Measurements from ENCODE around the gene PNLIPRP3.

The PNLIPRP3 gene

DNA sequence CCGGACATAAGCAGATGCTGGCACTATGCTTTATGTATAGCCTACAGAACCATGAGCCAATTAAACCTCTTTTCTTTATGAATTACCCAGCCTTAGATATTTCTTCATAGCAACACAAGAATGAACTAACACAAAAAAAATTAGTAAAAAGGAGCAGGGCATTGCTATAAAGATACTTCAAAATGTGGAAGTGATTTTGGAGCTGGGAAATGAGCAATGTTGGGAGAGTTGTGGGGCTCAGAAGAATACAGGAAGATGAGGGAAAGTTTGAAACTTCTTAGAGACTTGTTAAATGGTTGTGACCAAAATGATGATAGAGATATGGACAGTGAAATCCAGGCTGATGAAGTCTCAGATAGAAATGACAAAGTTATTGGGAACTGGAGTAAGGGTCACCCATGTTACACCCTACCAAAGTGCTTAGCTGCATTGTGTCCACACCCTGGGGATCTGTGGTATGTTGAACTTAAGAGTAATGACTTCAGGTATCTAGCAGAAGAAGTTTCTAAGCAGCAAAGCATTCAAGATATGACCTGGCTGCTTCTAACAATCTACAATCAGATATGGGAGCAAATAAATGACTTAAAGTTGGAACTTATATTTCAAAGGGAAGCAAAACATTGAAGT is 24.2 kb downstream of the PNLIPRP3 start:
- DNase-seq, result no peak

DNA sequence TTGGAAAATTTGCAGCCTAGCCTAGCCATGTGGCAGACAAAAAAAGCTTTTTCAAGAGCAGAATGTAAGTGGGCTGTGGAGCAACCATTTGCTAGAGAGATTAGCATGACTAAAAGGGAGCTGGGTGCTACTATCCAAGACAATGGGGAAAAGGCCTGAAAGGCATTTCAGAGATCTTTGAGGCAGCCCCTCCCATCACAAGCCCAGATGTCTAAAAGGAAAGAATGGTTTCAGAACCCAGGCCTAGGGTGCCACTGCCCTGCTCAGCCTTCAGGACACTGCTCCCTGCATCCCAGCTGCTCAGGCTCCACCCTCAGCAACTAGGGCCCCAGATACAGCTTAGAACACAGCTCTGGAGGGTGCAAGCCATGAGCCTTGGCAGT is 24.7 kb downstream of the PNLIPRP3 start:
- no peak for DNase-seq

DNA sequence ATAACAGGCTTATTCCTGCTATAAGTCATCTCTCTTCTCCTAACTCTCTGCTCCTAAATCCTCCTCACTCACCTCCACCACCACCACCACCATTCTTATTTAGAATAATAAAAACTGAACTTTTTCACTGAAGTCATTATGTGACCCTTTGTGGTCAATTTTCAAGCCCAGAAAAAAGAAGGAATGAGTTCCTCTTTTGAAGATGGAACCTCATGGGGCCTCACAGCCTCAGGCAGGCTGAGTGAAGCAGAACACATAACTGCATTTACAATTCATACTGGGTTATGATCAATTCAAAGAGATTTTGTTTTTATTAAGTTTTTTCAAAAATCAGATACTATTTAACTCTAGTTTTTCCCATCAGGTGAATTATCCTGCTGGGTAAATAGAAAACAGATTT is 29.8 kb downstream of the PNLIPRP3 start:
- no peak for DNase-seq

DNA sequence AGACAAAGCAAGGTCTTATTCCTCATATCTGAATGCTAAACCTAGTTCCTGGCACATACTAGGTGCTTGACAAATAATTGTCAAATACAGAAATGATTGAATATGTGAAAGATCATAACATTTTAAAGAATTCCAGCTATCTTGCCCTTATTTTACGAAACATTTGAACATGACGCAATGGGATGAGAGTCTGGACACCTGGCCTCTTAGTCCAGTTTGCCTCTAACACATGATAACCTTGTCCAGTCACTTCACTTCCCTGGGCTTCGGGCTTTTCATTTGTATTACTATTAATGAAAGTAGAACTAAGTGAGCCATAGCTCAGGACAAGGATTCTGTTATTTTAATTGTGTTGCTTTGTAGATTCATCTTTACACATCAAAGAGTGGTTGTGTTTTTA is 32.6 kb downstream of the PNLIPRP3 start:
- DNase-seq, result no peak

DNA sequence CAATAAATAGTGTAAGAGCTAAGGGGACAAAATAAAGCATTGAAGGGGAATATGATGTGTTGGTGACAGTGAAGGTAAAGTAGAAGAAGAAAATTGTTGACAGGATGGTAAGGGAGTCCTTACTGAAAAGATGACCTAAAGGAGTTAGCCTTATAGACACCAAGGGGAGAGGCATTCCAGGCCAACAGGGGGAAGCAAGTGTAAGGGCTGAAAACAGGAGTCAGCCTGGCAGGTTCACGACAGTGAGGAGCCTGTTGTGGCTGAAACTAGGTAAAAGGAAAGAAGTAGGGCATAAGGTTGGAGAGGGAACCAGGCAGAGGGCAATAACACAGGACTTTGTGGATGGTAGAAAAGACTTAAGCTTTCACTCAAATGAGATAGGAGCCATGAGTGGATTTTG is 34.0 kb downstream of the PNLIPRP3 start:
- no peak for DNase-seq

DNA sequence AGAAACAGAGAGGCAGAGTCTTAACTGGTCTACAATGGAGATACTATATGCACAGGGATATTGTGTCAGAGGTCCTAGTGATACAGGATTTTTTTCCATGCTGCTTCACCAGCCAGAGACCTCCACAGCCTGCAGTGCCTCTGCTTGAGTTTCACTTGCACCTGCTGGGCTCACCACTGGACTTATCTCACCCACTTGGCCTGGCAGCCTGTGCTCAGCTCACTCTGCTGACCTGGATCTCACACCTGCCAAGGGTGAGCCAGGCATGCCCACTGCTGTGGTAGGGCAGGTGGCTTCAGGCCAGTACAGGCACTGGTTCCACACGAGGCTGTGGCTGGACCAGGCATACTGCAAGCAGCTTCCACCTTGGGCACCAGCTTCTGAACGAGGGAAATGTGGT is 36.6 kb downstream of the PNLIPRP3 start:
- no peak for DNase-seq

DNA sequence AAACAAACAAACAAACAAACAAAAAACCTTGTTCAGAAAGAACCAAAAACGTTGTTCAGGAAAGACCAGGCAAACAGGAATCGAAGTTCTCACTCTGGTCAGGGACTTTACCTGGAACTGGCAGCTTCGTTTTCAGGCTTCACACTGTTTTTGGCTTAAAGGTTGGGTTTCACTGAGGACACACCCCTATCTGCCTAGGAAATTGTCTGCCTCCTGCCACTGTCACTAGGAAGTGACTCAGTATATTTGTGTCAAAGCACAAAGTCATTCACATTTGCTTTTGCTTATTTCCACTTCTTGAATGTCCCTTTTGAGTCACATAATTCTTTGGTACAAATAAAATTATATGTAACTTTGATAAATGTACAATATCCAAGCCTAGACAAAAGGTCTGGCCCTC is 37.9 kb downstream of the PNLIPRP3 start:
- no peak for DNase-seq

DNA sequence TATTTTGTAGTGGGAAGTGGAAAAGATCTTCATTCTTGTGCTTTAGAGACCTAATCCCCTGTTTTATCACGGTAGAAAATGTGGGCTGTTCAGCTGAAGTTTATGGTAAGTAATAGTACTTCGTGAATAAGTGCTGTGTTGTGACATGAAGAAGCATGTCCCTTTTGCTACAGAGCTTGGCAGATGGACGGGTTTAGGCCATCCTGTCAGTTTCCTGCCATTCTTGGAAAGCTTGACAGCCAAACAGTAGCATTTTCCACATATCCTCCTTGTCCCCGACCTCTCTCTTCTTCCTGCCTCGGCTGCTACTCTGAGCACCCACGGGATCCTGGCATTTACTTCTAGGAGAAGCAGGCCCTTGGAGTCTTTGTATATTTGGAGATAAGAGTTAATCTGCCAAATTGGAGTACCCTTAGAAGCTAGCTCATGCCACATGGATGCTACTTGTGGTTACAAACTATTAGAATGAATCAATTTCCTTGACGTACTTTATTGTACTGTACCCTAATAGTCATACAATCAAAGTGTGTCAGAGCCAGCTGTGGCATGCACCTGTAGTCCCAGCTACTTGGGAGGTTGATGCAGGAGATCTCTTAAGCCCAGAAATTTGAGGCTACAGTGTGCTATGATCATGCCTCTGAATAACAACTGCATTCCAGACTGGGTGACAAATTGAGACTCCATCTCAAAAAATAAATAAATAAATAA is 39.2 kb downstream of the PNLIPRP3 start:
- DNase-seq, result no peak

DNA sequence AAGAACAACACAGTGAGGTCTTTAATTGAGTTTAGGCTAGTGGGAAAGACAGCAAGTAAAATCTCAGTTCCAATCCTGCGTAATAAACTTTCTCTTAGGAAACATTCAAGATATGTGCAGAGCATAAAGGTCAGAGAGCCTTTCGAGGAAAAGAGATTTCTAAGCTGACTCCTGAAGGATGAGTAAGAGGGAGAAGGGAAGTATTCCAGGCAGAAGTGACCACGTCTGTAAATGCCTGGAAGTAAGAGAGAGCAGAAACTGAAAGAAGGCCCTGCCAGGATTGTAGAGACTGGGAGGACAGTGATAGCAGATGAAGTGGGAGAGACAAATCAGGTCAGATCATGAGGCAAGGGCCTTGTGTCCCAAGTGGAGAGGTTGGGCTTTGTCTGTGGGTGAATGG is 41.8 kb downstream of the PNLIPRP3 start:
- no peak for DNase-seq

DNA sequence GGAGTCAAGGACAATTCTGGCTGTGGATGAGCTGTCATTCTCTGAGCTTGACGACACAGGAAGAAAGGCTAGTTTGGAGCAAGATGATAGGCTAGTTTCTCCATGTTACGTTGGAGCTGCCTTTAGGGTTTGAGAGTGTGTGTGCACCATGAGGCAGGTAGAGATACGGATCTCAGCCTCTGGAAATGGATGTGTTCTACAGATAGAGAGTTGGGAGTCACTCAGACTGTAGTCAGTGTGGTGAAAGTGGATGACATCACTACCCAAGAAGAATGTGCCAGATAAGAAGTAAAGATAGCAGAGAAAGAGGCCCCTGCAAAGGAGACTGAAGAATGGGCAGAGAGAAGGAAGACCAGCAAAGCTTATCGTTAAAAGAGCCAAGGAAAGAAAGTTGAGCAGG is 42.4 kb downstream of the PNLIPRP3 start:
- DNase-seq, result no peak

DNA sequence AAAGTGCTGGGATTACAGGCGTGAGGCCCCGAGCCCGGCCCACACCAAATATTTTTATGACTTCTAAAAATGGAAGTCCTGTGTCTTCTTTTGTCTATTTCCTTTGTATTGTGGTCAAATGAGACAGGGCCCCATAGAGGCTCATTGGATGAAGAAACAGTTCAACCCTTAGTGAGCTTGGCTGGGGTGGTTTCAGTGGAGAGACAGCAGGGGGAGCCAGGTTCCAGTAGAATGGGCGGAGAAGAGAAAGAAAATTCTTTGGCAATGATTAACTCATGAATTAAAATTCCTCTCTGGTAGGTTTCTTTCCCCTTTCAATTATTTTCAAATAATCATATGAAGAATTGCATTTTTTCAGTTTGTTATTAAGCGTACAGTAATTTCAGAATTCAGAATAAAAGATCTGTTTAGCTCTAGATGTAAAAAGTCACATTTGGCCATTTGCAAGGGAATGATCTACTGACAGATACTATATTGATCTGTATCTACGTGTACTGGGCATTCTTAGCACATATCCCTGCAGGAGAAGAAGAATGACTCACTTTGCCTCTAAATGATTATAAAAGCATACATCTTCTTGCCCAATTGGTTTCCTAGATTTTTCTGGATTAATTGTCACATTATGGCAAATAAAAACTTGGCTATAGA is 43.2 kb downstream of the PNLIPRP3 start:
- no peak for DNase-seq

DNA sequence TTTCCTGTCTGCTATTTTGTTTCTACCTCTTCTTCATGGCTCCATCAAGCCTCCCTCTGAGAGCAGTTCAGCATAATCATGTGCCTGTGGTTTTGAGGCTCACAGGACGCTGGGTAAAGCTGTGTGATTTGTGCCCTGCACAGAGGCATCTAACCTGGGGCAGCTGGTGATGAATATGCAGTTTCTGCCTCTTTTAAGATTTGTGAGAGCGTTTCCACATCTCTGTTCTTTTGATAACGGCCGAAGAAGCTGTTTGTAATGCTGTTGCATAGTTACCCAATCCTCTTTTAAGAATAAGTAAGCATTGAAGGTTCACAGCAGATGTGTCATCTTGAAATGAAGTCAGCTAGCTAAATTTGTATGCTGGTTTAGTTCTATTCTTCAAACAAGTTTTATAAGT is 45.2 kb downstream of the PNLIPRP3 start:
- no peak for DNase-seq

DNA sequence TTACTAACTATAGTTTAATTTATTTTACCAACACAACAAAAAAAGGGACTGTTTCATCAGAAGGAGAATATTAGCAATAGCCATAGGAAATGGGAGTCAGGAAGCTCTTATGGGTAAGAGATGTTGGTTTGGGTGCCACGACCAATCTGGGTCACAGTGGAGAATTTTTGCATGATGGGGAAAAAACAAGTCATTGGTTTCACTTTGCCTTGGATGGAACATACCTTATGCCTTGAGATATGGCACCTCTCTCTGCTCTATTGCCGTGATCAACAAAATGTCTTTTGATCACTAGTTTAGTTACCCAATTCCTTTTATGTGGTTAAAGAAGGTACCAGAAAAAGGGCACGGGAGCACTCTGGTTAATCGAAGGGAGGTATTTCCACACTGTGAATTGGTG is 48.2 kb downstream of the PNLIPRP3 start:
- DNase-seq, result no peak

DNA sequence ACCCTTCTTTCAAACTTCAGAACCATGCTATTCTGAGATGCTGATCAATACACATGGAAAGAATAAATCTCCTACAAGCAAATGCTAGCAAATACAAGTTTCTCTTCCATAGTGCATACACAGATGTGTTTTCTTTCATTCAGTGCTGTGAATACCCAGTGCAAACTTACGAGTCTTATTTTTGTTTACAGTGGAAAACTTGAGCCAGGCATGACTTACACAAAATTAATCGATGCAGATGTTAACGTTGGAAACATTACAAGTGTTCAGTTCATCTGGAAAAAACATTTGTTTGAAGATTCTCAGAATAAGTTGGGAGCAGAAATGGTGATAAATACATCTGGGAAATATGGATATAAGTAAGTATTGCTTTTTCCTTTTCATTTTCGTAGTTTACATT is 48.8 kb downstream of the PNLIPRP3 start:
- DNase-seq, result no peak

DNA sequence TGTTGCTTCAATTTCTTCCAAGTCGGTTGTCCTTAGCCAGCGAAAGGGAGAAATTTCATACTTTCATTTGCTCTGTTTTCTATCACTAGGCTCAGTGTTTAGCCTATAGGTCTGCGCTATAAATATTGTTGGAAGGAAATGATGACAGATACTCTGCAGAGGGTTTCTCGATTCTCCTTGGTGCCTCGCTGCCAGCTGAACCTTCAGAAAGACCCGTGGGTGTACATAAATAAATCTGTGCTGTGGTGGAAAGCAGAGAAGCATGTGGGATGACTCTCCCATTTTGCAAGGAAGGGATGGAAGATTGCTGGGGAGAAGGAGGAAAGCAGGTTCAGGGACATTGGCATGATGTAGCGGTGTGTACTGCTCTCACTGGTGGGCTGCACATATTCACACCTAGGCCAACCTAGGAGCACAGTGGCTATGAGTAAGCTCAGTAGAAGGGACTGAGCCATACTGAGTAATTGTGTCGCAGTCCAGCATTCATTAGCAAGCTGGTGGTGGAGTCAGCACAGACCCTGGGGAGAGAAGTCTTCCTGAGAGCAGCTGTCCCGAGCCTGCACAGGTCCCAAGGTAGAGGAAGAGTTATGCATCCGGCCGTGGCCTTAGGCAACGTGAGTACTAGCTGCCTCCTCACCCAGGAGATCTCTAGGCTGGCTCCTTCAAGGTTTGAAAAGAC is 50.5 kb downstream of the PNLIPRP3 start:
- no peak for DNase-seq

DNA sequence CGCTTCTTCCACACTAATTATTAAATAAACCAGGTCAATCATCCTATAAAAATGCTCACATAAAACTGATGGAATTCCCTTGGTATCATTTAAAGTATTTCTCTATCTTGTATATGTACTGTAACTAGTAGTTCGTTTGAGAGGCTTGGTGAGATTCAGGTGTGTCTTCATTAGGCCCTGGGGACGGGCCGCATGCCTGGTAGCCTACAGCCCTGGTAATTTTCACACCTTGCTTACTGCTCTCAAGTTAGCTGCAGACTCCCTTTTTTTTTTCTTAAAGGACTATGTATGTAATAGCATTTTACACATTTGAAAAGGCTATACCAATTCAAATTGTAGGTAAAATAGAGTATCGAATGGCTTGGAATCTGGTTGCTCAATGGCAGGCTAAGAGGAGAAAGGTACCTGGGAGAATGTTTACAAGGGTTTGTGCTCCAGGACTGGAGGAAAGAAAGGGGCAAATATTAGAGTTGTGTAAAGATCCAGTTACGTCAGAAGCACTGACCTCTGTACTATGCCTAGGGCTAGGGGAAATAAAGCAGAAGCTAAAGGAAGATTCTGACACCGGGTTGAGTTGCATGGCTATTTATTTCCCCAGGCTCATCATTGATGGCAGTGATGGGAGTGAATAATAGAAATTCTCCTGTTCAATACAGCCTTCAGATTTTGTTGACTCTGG is 59.3 kb downstream of the PNLIPRP3 start:
- DNase-seq, result no peak

DNA sequence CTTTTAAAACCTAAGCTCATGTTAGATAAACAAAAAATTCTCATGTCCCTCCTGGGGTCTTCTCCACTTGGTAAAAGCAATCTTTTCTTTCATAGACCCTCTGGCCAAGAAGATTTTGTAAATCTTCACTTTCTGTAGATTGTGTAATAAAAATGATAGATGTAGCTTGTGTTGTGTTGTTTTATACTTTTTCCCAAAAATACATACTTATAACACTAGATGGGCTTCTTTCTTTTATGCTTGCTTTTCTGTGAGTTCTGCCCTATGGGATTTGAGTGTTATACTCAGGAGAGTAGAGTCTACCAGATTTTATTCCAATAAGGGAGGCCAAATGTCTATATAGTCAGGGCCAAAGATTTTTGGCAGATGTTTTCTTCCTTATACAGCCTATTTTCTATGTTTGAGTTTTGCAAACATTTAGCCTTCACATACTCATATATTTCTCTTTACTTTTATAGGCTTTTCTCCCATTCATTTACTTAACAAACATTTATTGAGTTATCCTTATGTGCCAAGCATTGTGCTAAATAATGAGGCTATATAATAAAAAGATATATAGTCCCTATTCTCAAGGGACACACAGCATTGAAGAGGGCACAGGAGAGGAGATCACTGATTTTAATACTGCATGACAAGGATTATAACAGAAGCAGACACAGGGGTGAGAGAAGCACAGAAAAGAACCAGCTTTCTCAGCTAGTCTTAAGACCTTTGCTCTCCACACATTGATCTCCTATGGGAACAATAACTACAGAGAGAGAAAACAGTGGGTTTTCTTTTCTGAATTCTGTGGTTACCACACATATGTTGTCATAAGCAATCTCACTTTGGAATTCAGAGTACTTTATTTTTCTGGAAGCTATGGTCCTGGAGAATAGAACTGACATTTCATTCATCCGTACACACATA is 60.1 kb downstream of the PNLIPRP3 start:
- DNase-seq, result no peak

DNA sequence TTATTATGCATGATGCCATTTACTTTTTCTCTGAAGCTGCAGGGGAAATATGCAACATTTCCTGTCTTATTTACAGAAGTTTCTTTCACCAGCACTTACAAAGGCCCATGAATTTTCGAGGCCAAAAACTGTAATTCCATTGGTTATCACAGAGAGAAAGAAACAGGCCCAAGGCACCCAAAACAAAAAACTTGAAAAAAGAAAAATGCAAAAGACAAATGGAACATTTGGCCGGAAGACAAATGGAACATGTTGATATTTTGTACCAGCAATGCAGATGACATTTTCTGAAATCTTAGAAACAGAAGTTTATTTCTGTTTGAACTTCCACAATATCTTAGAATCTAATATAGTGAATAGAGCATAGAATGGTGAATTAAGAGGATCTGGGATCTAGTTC is 61.8 kb downstream of the PNLIPRP3 start:
- DNase-seq, result no peak

DNA sequence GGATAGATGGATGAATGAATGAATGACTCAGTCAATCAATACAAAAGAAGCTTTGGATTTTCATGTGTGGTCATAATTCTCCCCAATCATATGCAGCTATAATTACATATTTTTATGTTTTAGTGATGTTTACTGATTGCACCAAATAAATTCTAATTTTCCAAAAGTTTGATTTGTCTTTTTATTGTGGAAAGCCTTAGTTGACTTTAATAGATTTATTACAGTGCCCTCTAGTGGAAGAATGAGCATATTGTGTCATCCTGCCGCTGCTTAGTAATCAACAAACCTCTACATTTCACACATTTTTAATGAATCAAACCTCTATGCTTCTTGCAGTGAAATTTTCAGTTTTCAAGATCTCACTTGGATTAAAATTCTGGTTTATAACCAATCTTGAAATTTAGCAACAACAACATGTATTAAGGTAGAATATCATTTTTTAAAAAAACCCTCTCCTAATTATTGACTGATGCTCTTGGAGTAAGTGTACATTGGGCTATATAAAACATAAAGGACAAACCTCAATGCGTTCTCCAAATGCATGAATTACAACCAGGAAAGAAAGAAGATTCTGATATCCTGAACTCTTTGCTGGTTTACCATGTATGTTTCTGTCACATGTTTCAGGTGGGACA is 62.5 kb downstream of the PNLIPRP3 start:
- DNase-seq, result no peak

DNA sequence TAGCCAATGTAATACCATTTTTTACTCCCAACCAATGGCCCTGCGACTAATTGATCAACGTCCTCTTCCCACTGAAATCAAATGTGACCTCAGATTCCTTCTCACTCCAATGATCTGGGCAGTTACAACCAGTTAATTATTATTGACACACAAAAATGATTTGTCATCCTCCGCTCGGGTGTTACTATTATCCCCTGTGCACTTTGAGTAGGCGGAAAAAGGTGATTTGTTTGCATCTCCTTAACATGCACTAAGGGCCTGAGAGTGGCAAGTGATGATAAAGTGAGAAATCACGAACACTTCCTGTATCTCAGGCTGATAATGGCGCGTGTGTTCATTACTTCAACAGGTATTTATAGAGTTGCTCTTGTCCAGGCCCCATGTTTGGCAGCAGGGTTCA is 77.1 kb downstream of the PNLIPRP3 start:
- no peak for DNase-seq

DNA sequence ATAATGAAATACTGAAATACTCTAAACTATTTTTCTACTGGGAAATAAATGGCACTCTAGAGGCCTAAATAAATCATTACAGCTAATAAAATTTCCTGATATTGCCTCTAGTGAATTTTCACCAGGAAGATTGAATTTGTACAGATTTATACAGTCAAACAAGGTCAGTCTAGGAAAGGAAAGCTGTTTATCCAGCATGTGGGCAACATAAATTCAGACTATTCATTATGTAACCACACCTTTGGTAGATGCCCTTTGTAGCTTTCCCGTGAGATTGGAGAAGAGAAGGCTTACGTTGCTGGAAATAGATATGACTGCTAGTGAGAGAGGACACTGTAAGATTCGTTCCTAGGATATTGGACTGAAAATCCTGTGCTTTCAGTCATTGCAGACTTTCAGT is 82.9 kb downstream of the PNLIPRP3 start:
- DNase-seq, result no peak

DNA sequence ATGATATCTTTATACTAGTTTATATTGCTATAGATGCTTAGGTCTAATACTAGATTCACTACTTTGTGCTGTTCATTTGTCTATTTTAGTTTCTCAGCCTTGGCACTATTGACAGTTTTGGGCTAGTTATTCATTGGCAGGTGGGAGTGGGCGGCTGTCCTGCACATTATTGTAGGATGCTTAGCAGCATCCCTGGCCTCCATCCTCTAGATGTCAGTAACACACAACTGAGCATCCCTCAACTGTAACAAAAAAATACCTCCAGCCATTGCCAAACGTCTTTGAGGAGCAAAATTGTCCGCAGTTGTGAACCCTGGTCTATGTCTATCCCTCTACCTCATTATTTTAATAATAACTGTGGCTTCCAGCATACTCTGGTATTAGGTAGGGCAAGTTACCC is 83.7 kb downstream of the PNLIPRP3 start:
- no peak for DNase-seq
